RCC 7860 (cell line): ENCODE measurements around the gene RAPGEF1.
"Not testable (repeated sequence)": the region's sequence is repeated elsewhere in the genome, so short reads cannot be mapped to it uniquely, and the experiment has no call there.

Experiments
- DNase-seq: peaks from one replicate; pipeline ENCODE4 v3.0.0-alpha.2; 2015; ENCODE audit warnings: low spot score
- FAIRE-seq: peaks from 2 replicates; lab custom pipeline; 2012; peaks lifted over from hg19 to GRCh38; lab: Jason Lieb, UNC

RAPGEF1 gene

DNA sequence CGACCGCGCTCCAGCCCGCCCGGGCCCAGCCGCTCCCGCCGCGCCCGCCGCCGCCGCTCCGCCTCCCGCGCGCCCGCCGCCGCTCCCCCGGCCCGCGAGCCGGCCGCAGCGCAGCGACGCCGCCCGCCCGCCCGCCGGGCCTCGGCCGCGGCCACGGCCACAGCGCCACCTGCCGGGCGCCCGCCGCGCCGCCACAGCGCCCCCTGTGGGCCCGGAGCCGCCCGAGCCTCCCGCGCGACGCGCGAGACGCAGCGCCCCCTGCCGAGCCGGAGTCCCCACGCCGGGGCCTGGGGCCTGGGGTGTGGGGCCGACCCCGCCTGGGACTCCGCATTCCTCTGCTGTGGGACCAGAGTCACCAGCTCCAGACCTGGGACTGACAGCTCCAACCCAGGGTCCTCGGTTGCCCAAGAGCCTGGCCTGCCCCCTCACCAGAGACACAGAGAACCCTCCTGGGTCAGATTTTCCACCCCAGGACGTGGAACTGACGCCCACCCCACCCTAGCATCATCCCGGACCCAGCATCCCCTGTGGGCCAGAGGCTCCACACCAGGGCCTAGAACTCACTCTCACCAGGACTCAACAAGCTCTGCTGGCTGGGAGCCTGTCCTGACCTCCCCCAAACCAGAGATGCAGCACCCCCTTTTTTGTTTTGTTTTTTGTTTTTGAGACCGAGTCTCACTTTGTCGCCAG is at the start of gene RAPGEF1:
Gene RAPGEF1, minus strand, starts transcription at position 118 of the 690 bp plus-strand sequence. CDS start 246 bp downstream, outside the sequence.
- no peak for FAIRE-seq
- DNase-seq, result peak; percentile 23

DNA sequence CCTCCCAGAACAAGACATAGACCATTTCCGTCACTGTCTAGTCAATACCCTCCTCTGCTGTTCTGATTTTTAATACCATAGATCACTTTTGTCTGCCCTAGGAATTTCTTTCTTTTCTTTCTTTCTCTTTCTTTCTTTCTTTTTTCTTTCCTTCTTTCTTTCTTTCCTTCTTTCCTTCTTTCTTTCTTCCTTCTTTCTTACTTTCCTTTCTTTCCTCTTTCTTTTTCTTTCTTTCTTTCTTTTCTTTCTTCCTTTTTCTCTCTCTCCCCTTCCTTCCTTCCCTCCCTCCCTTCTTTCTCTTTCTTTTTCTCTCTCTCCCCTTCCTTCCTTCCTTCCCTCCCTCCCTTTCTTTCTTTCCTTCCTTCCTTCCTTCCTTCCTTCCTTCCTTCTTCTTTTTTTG is 49.0 kb upstream of the RAPGEF1 start:
- DNase-seq (no peak), FAIRE-seq (no peak)

GRCh38 chr9:131787838-131788237 is 48.0 kb upstream of the RAPGEF1 start:
- DNase-seq, result no peak
- no peak for FAIRE-seq

DNA sequence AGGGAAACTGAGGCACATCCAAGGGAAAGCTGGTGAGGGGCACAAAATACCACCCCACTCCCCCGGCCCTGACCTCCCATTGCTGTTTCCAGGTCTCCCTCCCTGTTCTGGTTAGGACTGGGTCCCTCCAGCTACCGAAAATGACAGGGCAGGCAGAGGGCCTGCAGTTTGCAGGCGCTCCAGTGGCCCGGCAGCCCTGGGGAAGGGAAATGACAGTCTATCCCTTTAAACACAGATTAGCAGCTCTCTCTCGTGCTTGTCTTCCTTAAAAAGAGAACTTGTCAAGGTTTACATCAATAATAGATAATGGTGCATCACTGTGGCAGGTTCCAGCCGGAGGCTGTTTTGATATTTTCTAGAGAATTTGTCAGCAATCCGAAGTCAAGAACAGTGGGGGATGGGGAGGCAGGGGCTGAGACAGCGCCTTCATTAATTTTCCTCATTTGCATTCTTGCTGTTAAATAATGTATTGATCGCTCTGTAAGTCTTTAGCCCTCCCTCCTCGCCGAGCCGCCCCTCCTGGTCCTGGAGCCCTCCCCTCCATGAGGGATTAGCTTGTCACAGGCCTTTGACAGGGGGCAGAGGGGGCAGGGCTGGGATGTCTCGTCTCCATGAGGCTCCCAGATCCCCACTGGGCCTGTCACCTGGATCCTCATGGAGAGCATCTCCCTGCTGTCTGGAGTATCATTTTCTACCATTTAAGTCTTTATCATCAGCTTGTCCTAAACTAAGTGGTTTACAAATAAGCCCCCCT is 45.0 kb upstream of the RAPGEF1 start:
- DNase-seq (no peak), FAIRE-seq (no peak)

GRCh38 chr9:131781069-131781468 is 41.2 kb upstream of the RAPGEF1 start:
- DNase-seq (no peak), FAIRE-seq (no peak)

DNA sequence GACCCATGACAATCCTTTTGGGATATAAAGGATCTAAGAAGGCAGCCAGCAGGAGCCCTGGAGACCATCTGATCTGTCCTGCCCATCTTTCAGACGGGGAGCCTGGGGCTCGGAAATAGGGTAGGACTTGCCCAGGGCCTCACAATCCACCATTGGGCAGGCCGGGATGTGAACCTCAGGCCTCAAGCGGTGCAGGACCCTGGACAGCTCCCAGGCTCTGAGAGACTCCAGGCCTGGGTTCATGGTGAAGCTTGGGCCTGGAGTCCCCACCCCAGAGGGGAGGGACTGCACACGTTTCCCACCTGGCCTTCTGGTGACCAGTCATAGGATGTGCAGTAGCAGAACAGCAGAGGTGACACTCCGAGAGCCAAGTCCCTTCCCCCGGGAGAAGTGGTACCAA is 36.6 kb upstream of the RAPGEF1 start:
- FAIRE-seq, result no peak
- DNase-seq, result no peak

GRCh38 chr9:131776036-131776435 is 36.2 kb upstream of the RAPGEF1 start:
- FAIRE-seq, result no peak
- DNase-seq, result no peak

DNA sequence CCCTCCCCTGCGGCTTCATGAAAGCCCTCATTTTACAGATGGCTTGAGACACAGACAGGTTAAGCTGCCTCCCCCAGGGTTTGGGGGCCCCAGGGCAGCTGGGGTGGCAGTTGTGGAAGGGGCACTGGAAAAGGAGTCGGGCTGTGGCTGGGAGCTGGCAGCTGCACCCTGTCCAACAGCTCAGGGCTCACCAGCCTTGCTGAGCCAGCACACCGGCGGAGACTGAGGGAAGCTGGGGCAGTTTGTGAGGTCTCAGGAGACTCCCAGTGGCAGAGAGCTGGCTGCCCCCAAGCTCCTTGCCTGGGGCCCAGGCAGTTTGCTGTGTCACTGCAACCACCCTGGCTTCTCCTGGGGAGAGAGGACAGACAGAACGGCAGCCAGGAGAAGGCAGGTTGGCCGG is 34.8 kb upstream of the RAPGEF1 start:
- no peak for FAIRE-seq
- no peak for DNase-seq

DNA sequence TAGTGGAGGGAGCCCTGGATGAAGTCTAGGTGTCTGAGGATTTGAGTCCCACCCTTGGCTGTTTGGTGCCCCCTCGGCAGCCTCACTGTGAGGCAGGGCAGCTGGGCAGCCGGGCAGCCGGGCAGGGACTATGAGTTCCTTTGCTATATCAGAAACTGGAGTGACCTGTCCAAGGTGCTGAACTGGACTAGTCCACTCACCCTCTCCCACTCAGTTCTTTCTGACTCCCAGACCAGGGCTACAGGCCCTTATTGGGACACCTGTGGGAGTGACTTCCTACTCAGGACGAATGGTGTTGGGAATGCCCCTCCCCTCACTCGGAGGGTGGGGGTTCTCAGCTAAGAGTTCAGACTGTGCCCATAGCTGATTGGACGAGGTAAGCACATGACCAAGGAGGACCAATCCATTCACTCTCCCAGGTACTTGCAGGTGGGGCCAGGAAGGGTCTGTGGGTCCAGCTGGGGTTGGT is 34.1 kb upstream of the RAPGEF1 start:
- DNase-seq, result peak; percentile 36
- FAIRE-seq, result no peak

GRCh38 chr9:131772940-131773339 is 33.1 kb upstream of the RAPGEF1 start:
- DNase-seq (no peak), FAIRE-seq (no peak)

DNA sequence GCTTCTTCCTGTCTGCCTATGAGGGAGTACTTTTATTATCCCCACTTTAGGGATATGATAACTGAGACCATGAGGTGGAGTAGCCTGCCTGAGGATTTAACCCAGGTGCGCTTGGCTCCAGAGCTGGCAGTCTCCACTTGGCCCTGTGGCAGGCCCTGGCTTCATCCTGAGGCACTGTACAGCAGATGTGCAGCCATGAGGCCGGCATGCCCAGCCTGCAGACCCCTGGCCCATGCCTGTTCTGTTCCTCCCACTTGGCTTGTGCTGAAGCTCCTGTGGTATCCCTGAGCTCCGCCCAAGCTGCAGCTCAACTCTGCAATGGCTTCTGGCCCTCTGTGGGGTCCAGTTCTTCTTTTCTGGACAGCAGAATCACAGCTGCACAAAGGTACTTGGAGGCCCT is 31.8 kb upstream of the RAPGEF1 start:
- no peak for DNase-seq
- no peak for FAIRE-seq

- FAIRE-seq, result no peak
- no peak for DNase-seq
Measured at GRCh38 chr9:131769361-131769760, 29.5 kb upstream of the RAPGEF1 start.

- no peak for DNase-seq
- no peak for FAIRE-seq
Measured at GRCh38 chr9:131764568-131764967, 24.7 kb upstream of the RAPGEF1 start.

DNA sequence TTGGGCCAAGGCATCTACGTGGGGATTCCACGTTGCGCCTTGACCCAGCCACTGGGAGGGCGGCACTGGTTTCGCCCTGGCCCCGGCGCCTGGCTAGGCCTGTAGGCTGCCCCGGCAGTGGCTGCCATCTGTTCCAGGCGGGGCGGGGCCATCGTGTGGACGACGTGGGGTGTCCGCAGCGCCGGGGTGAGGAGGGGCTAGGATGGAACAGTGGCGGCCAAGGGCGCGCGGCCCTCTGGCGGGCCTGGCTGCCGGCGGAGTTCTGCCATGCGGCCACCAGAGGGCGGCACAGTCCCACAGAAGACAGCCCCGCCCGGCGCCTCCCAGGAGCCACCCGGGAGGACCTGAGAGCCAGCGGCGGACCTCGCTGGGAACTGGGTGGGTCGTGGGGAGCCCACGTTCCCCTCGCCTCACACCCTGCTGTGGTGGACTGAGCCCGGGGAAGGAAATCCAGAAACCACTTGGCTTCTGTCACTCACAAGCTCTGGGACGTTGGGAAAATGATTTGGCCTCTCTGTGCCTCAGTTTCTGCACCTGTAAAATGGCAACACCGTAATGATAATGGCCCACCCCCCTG is 22.6 kb upstream of the RAPGEF1 start:
- DNase-seq (peak; percentile 26), FAIRE-seq (no peak)

DNA sequence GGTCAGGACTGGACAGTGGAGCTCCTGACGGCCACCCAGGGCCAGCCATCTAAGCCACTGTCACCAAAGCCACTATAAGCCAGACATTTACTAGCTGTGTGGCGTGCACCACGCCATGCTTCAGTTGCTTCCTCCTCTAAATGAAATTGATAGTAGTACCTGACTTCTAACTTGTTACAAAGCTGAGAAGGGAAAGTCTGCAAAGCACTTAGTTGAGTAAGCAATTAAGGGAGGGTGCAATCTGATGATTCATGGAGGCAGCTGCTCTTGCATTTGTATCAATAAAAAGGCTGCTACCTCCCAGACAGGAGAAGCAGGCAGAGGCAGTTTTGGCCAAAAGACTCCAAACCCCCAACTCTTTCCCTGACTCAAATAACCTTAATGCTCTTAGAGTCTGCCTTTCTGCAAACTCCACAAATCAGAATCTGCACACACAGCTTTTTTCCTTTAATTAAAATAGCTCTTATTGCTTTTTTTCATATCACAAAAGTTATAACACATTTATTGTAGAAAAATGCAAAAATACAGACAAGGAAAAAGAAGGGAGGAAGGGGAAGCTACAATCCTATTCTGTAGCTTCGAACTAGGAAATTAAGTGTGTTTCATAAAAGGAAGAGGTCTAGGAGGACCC is 19.3 kb upstream of the RAPGEF1 start:
- FAIRE-seq (no peak), DNase-seq (no peak)

DNA sequence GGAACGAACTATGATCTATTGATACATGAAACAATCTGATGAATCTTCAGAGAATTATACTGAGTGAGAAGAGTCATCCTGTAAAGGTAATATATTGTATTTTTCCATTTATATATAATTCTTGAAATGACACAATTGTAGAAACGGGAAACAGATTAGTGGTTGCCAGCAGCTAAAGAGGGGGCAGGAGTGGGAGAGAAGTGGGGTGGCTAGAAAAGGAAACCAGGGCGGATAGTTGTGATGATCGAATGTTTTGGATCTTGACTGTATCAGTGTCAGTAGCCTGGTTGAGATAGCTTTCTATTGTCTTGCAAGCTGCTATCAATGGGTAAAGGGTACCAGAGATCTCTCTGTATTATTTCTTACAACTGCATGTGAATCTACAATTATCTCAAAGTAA is 17.7 kb upstream of the RAPGEF1 start:
- no peak for FAIRE-seq
- DNase-seq, result no peak

GRCh38 chr9:131755541-131756198 is 15.8 kb upstream of the RAPGEF1 start:
- no peak for FAIRE-seq
- DNase-seq, result peak; percentile 57

DNA sequence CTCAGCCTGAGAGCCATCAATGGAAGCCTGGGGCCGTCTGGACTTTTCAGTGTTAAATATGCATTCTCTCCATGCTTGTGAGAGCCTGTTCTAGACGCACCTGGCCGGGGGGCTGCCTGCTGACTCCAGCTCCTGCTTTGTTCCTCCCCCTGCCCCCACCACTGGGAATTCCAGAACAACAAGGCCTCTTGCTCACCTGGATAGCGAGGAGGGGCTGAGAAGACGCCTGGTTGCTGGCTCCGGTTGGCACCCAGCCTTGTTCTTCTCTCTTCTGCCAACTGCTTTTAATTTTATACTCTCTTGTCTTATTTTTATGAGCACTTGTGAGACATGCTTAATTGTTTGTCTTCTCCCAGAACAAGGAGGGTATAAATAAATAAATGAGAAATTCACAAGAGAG is 15.0 kb upstream of the RAPGEF1 start:
- DNase-seq (no peak), FAIRE-seq (no peak)

GRCh38 chr9:131753751-131754150 is 13.9 kb upstream of the RAPGEF1 start:
- not testable (repeated sequence) for FAIRE-seq, DNase-seq

DNA sequence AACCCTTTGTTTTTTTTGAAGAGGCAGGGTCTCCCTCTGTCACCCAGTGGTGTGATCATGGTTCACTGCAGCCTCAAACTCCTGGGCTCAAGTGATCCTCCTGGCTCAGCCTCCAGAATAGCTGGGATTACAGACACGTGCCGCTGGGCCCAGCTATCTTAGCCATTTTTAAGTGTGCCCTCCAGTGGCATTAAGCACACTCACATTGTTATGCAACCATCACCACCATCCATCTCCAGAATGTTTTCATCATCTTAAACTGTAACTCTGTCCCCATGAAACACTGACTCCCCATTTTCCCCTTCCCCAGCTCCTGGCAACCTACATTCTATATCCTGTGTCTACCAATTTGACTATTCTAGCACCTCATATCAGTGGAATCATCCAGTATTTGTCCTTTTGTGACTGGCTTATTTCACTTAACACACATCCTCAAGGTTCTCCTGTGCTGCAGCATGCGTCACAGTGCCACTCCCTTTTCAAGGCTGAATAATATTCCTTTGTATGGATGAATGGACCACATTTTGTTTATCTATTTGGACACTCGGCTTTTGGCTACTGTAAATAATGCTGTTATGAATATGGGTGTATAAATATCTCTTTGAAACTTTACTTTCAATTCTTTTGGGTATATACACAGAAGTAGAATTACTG is 12.5 kb upstream of the RAPGEF1 start:
- no peak for FAIRE-seq

More for the DNA sequence above, 12.5 kb upstream of the RAPGEF1 start:
- DNase-seq, result no peak
